Spleen (tissue), 11 donors: Measurements from ENCODE around the gene FBN2. TPM values are rescaled to one million over a fixed set of nuclear protein-coding genes. Genes with fewer than 3 reads are reported as not detected.

Experiments
- DNase-seq: peaks from one replicate; pipeline ENCODE4 v3.0.0-alpha.2; 2020
- H3K27ac ChIP-seq, 8 donors: fragments of 200-600 bp; sonication (generic) in 7 of 8; 1 replicate in 4 of 8; 2 replicates in 4 of 8; pipeline versions ENCODE4 v1.5.0 to v1.8.0; 2016 to 2021; ENCODE audit warnings: inconsistent platforms in 4 of 8, mild to moderate bottlenecking in 4 of 8, moderate library complexity in 1 of 8
- H3K27me3 ChIP-seq, 7 donors: fragments of 200-600 bp; sonication (generic) in 6 of 7; replicated peaks in 1 of 7; 1 replicate in 4 of 7; 2 replicates in 3 of 7; pipeline versions ENCODE4 v1.5.0 to v1.8.0; 2016 to 2021; ENCODE audit warnings: inconsistent platforms in 3 of 7, mild to moderate bottlenecking in 1 of 7
- H3K36me3 ChIP-seq, 6 donors: fragments of 200-600 bp; sonication (generic) in 5 of 6; 1 replicate in 4 of 6; 2 replicates in 2 of 6; pipeline versions ENCODE4 v1.5.0 to v1.8.0; 2016 to 2021; ENCODE audit warnings: inconsistent platforms in 2 of 6
- H3K4me1 ChIP-seq, 6 donors: fragments of 200-600 bp; sonication (generic) in 5 of 6; 1 replicate in 3 of 6; 2 replicates in 3 of 6; pipeline versions ENCODE4 v1.5.0 to v1.8.0; 2016 to 2021; ENCODE audit warnings: inconsistent platforms in 3 of 6
- H3K4me3 ChIP-seq, 8 donors: fragments of 200-600 bp; sonication (generic) in 7 of 8; 1 replicate in 4 of 8; 2 replicates in 4 of 8; pipeline versions ENCODE4 v1.5.0 to v1.8.0; 2016 to 2021; ENCODE audit warnings: inconsistent platforms in 4 of 8, mild to moderate bottlenecking in 4 of 8, moderate library complexity in 2 of 8
- H3K9me3 ChIP-seq, 8 donors: fragments of 200-600 bp; sonication (generic) in 7 of 8; 1 replicate in 4 of 8; 2 replicates in 4 of 8; pipeline versions ENCODE4 v1.5.0 to v1.8.0; 2016 to 2021; ENCODE audit warnings: inconsistent platforms in 4 of 8
- CTCF ChIP-seq, 11 experiments: fragments of 200-600 bp in 7 of 11; fragments of 450-650 bp in 4 of 11; sonication (generic) in 4 of 11; IDR thresholded peaks in 8 of 11; conservative IDR thresholded peaks in 3 of 11; 1 replicate in 7 of 11; 2 replicates in 4 of 11; pipeline versions ENCODE4 v1.4.0 to v1.8.0; 2016 to 2021; ENCODE audit warnings: antibody characterized with exemption in 11 of 11, inconsistent platforms in 4 of 11, mild to moderate bottlenecking in 1 of 11
- POLR2A ChIP-seq, 3 donors: fragments of 450-650 bp; IDR thresholded peaks; one replicate each; pipeline ENCODE4 v1.5.1; 2017; ENCODE audit warnings: antibody characterized with exemption in 3 of 3, mild to moderate bottlenecking in 1 of 3
- POLR2AphosphoS5 ChIP-seq, 3 donors: sonication (generic); formaldehyde crosslinking; IDR thresholded peaks; one replicate each; pipeline ENCODE4 v1.5.1; 2017; ENCODE audit warnings: antibody characterized with exemption in 3 of 3
- WGBS, 5 donors: extraction: QIAGEN DNeasy Blood & Tissue Kit in 3 of 5; methylation state at CpG; one replicate each; pipeline versions ENCODE4 v1.1.5 to v1.1.7; 2013 to 2018; 5-methylcytosine and 5-hydroxymethylcytosine counted together
- intact Hi-C: fragments of 100-400 bp; cut with DNase I; formaldehyde crosslinking; loops from one replicate; pipeline ENCODE4 v1.15.0; 2023; ENCODE audit warnings: low total_unique reads
- polyA plus RNA-seq, 3 donors: library from polyadenylated mRNA; stranded (reverse); fragments of 200-250 nt; gene quantifications; one replicate each; pipeline ENCODE4 v1.2.1, GENCODE V29; 2013
- total RNA-seq, 7 donors: library from RNA; depleted of rRNA in 3 of 7; stranded (reverse); fragments of >200 nt in 3 of 7; fragmentation: NEBNext Ultra II Directional in 4 of 7; extraction: Animal tissue kit (Norgen Biotek cat#: 25700) in 4 of 7; gene quantifications; one replicate each; pipeline versions ENCODE4 v1.1.0 to v1.2.1, GENCODE V29; 2016 to 2021
- donor health status: healthy with polysubstance abuse.
- donor health status: DM: no; HTN: no; CAD: no; lungs with moderate emphysema.
- donor health status: DM: no; HTN: no; CAD: no.
- donor health status: Bipolar disorder and iron deficiency.
- donor health status: healthy.
- donor health status: DM: no; HTN: no; CAD: no.
- donor health status: DM: yes; HTN: yes; CAD: no.

FBN2 gene
- total and polyA plus RNA-seq, 10 donors, result 0.21 to 7.6 (median 2.6) TPM

GRCh38 chr5:128532127-128532526, 5.9 kb downstream of the FBN2 start:
- TF ChIP-seq POLR2A (IDR thresholded peaks at IDR 0.05), result no peak
- TF ChIP-seq POLR2AphosphoS5 (IDR thresholded peaks at IDR 0.05), result no peak
- no peak for TF ChIP-seq CTCF (IDR thresholded peaks at IDR 0.05 in 8 of 11, conservative IDR thresholded peaks at IDR 0.05 in 3 of 11)
- no peak for DNase-seq
- Histone ChIP-seq H3K9me3 (no peaks in the 10 kb centered on the region), H3K36me3 (no peaks in the 10 kb centered on the region), H3K4me3 (no peak overlapping the region), H3K4me1 (peaks cover 0 to 12% (median 5%) of the 10 kb centered on the region in 6 donors), H3K27ac (no peak overlapping the region), H3K27me3 (peaks cover 0 to 26% (median 15%) of the 10 kb centered on the region in 7 donors)
- intact Hi-C loops, result no loop called here
- WGBS, 5 donors, result 58 to 86% (median 72%) methylated on average over 3 of the region's 3 CpGs

- no peaks in the 10 kb centered on the region for H3K36me3 ChIP-seq
- TF ChIP-seq POLR2A (IDR thresholded peaks at IDR 0.05) (no peak), POLR2AphosphoS5 (IDR thresholded peaks at IDR 0.05) (no peak), CTCF (IDR thresholded peaks at IDR 0.05 in 8 of 11, conservative IDR thresholded peaks at IDR 0.05 in 3 of 11) (no peak)
- WGBS, 5 donors, result 76 to 83% (median 82%) methylated on average over 5 of the region's 5 CpGs
Observed at GRCh38 chr5:128528637-128529255, 9.3 kb downstream of the FBN2 start.

GRCh38 chr5:128528126-128528525, 9.9 kb downstream of the FBN2 start:
- WGBS, 5 donors, result 75 to 89% (median 80%) methylated on average over 2 of the region's 2 CpGs
- H3K27ac ChIP-seq, result no peak overlapping the region
- no peaks in the 10 kb centered on the region for H3K4me1 ChIP-seq
- DNase-seq, result no peak
- no peaks in the 10 kb centered on the region for H3K27me3 ChIP-seq
- H3K4me3 ChIP-seq, result no peak overlapping the region
- TF ChIP-seq POLR2A (IDR thresholded peaks at IDR 0.05), result no peak
- TF ChIP-seq POLR2AphosphoS5 (IDR thresholded peaks at IDR 0.05), result no peak
- no peak for TF ChIP-seq CTCF (IDR thresholded peaks at IDR 0.05 in 8 of 11, conservative IDR thresholded peaks at IDR 0.05 in 3 of 11)
- H3K36me3 ChIP-seq, result no peaks in the 10 kb centered on the region
- no peaks in the 10 kb centered on the region for H3K9me3 ChIP-seq
- intact Hi-C loops, result no loop called here

More at GRCh38 chr5:128528637-128529255, 9.3 kb downstream of the FBN2 start:
- intact Hi-C loops, result no loop called here
- H3K4me1 ChIP-seq, result no peaks in the 10 kb centered on the region
- no peaks in the 10 kb centered on the region for H3K27me3 ChIP-seq
- H3K27ac ChIP-seq, result no peak overlapping the region
- no peak overlapping the region for H3K4me3 ChIP-seq
- no peaks in the 10 kb centered on the region for H3K9me3 ChIP-seq
- DNase-seq, result no peak

- intact Hi-C loops, result no loop called here
- Histone ChIP-seq H3K4me1 (no peaks in the 10 kb centered on the region), H3K27ac (no peak overlapping the region), H3K4me3 (no peak overlapping the region), H3K9me3 (no peaks in the 10 kb centered on the region), H3K36me3 (no peaks in the 10 kb centered on the region), H3K27me3 (no peaks in the 10 kb centered on the region)
- DNase-seq, result no peak
- no peak for TF ChIP-seq CTCF (IDR thresholded peaks at IDR 0.05 in 8 of 11, conservative IDR thresholded peaks at IDR 0.05 in 3 of 11)
- no peak for TF ChIP-seq POLR2A (IDR thresholded peaks at IDR 0.05)
- TF ChIP-seq POLR2AphosphoS5 (IDR thresholded peaks at IDR 0.05), result no peak
Observed at GRCh38 chr5:128527077-128527476, 11.0 kb downstream of the FBN2 start.
